Measurements from ENCODE around the gene KRT82.

The KRT82 gene

GRCh38 chr12:52418576-52419110 lies 12.5 kb upstream of the KRT82 start:
- no peak overlapping the region for H3K27ac ChIP-seq (ENCODE audit: low read length)
- no peaks in the 10 kb centered on the region for H4K20me1 ChIP-seq (ENCODE audit: insufficient read depth, low read length)
- no peaks in the 10 kb centered on the region for H3K9me3 ChIP-seq (replicated peaks; ENCODE audit: insufficient read depth, low read length)
- no peaks in the 10 kb centered on the region for H3K36me3 ChIP-seq (replicated peaks; ENCODE audit: insufficient read depth, low read length)
- H3K27me3 ChIP-seq (replicated peaks; ENCODE audit: insufficient read depth, low read length): peaks cover 13% of the 10 kb centered on the region; the same call in 1 of the 2 replicates
- H3K79me2 ChIP-seq (ENCODE audit: low read length): no peaks in the 10 kb centered on the region
- DNase-seq: no peak
- H3K4me3 ChIP-seq (ENCODE audit: low read length): no peak overlapping the region
- no peak overlapping the region for H2AFZ ChIP-seq (ENCODE audit: low read length)
- H3K9me2 ChIP-seq (replicated peaks; ENCODE audit: insufficient read depth, low read length): no peaks in the 10 kb centered on the region
- H3K4me1 ChIP-seq (ENCODE audit: low read length): no peaks in the 10 kb centered on the region
- no peak overlapping the region for H3K9ac ChIP-seq (ENCODE audit: low read length)
- H3F3A ChIP-seq (ENCODE audit: insufficient read depth, low read length): no peaks in the 10 kb centered on the region
- H3K4me2 ChIP-seq (ENCODE audit: low read depth, low read length): no peak overlapping the region
- TF ChIP-seq CTCF (IDR thresholded peaks at IDR 0.05; ENCODE audit: low read length): no peak
- TF ChIP-seq EZH2 (optimal IDR thresholded peaks at IDR 0.05; ENCODE audit: low read depth, low read length): no peak
- TF ChIP-seq EZH2phosphoT487 (IDR thresholded peaks at IDR 0.05; ENCODE audit: low read length): no peak

GRCh38 chr12:52417740-52418139 lies 11.6 kb upstream of the KRT82 start:
- Histone ChIP-seq H3K4me3 (ENCODE audit: low read length) (no peak overlapping the region), H3K4me1 (ENCODE audit: low read length) (no peaks in the 10 kb centered on the region), H3K9me2 (replicated peaks; ENCODE audit: insufficient read depth, low read length) (no peaks in the 10 kb centered on the region), H3K27me3 (replicated peaks; ENCODE audit: insufficient read depth, low read length) (peaks cover 14% of the 10 kb centered on the region), H4K20me1 (ENCODE audit: insufficient read depth, low read length) (no peaks in the 10 kb centered on the region), H3K79me2 (ENCODE audit: low read length) (no peaks in the 10 kb centered on the region), H3F3A (ENCODE audit: insufficient read depth, low read length) (no peaks in the 10 kb centered on the region), H3K36me3 (replicated peaks; ENCODE audit: insufficient read depth, low read length) (no peaks in the 10 kb centered on the region), H3K9me3 (replicated peaks; ENCODE audit: insufficient read depth, low read length) (no peaks in the 10 kb centered on the region), H3K4me2 (ENCODE audit: low read depth, low read length) (no peak overlapping the region), H2AFZ (ENCODE audit: low read length) (no peak overlapping the region), H3K9ac (ENCODE audit: low read length) (no peak overlapping the region), H3K27ac (ENCODE audit: low read length) (no peak overlapping the region)
- no peak for DNase-seq
- TF ChIP-seq CTCF (IDR thresholded peaks at IDR 0.05; ENCODE audit: low read length) (no peak), EZH2phosphoT487 (IDR thresholded peaks at IDR 0.05; ENCODE audit: low read length) (no peak), EZH2 (optimal IDR thresholded peaks at IDR 0.05; ENCODE audit: low read depth, low read length) (no peak)

- no peaks in the 10 kb centered on the region for H3F3A ChIP-seq (ENCODE audit: insufficient read depth, low read length)
- no peaks in the 10 kb centered on the region for H3K9me2 ChIP-seq (replicated peaks; ENCODE audit: insufficient read depth, low read length)
- H3K9ac ChIP-seq (ENCODE audit: low read length): no peak overlapping the region
- H3K4me2 ChIP-seq (ENCODE audit: low read depth, low read length): no peak overlapping the region
- no peak overlapping the region for H3K27ac ChIP-seq (ENCODE audit: low read length)
- TF ChIP-seq EZH2phosphoT487 (IDR thresholded peaks at IDR 0.05; ENCODE audit: low read length) (no peak), CTCF (IDR thresholded peaks at IDR 0.05; ENCODE audit: low read length) (no peak), EZH2 (optimal IDR thresholded peaks at IDR 0.05; ENCODE audit: low read depth, low read length) (no peak)
- no peaks in the 10 kb centered on the region for H4K20me1 ChIP-seq (ENCODE audit: insufficient read depth, low read length)
- no peaks in the 10 kb centered on the region for H3K36me3 ChIP-seq (replicated peaks; ENCODE audit: insufficient read depth, low read length)
- no peaks in the 10 kb centered on the region for H3K79me2 ChIP-seq (ENCODE audit: low read length)
- H3K27me3 ChIP-seq (replicated peaks; ENCODE audit: insufficient read depth, low read length): peaks cover 18% of the 10 kb centered on the region
- no peaks in the 10 kb centered on the region for H3K9me3 ChIP-seq (replicated peaks; ENCODE audit: insufficient read depth, low read length)
- no peak overlapping the region for H3K4me3 ChIP-seq (ENCODE audit: low read length)
- no peaks in the 10 kb centered on the region for H3K4me1 ChIP-seq (ENCODE audit: low read length)
- no peak overlapping the region for H2AFZ ChIP-seq (ENCODE audit: low read length)
- DNase-seq: no peak
These were observed 10.7 kb upstream of the KRT82 start for GRCh38 chr12:52416795-52417194.
